ENCODE measurements around the gene ADAP1.

DNA sequence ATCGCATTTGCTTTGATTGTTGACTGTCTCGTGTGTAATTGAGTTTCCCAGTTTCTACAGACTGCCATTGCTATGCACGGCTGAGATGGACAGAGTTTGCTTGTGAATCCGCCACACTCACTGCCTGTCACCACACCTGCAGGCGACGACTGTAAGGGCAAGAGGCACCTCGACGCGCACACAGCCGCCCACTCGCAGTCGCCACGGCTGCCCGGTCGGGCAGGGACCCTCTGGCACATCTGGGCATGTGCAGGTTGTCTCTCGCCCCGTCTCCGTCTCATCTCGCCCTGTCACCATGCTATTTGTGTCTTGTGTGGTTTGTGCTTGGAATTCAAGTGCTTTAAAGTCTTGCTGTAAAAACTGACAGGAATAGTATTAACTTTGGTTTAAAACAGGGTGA lies 104.7 kb downstream of the ADAP1 start:
- TF ChIP-seq, protein P1, sequence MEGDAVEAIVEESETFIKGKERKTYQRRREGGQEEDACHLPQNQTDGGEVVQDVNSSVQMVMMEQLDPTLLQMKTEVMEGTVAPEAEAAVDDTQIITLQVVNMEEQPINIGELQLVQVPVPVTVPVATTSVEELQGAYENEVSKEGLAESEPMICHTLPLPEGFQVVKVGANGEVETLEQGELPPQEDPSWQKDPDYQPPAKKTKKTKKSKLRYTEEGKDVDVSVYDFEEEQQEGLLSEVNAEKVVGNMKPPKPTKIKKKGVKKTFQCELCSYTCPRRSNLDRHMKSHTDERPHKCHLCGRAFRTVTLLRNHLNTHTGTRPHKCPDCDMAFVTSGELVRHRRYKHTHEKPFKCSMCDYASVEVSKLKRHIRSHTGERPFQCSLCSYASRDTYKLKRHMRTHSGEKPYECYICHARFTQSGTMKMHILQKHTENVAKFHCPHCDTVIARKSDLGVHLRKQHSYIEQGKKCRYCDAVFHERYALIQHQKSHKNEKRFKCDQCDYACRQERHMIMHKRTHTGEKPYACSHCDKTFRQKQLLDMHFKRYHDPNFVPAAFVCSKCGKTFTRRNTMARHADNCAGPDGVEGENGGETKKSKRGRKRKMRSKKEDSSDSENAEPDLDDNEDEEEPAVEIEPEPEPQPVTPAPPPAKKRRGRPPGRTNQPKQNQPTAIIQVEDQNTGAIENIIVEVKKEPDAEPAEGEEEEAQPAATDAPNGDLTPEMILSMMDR (IDR thresholded peaks at IDR 0.05) = no peak
- no peak for TF ChIP-seq POLR2AphosphoS5 (IDR thresholded peaks at IDR 0.05)
